CD8-positive, alpha-beta memory T cell (primary cell): ENCODE measurements around the gene CTSL. TPM values are rescaled to one million over a fixed set of nuclear protein-coding genes. Genes with fewer than 3 reads are reported as not detected.
A peak's percentile ranks its signal among the peaks of the same experiment; 100 is the strongest.

ENCODE experiments used
- CTCF ChIA-PET: fragments of 350-600 bp; sonication (Branson Sonifier 250); formaldehyde crosslinking; loops from one replicate; lab custom pipeline; 2021; ENCODE audit warnings: antibody characterized with exemption; lab: Charles Lee
- POLR2A ChIA-PET: fragments of 350-600 bp; sonication (Branson Sonifier 250); formaldehyde crosslinking; loops from one replicate; lab custom pipeline; 2021; ENCODE audit warnings: antibody characterized with exemption; lab: Charles Lee
- DNase-seq, 5 donors: peaks; one replicate each; pipeline versions ENCODE4 v3.0.0 to v3.0.0-alpha.2; 2020 to 2022; ENCODE audit warnings: mixed read lengths in 1 of 5
- H3K27ac ChIP-seq: one replicate; pipeline ENCODE4 v1.7.0; 2013; ENCODE audit warnings: low read depth, mild to moderate bottlenecking, low read length, moderate library complexity
- H3K27me3 ChIP-seq: 2 replicates; pipeline ENCODE4 v1.7.0; 2013; ENCODE audit warnings: low read length, mild to moderate bottlenecking; ENCODE audit not compliant: insufficient read depth, poor library complexity, severe bottlenecking
- H3K36me3 ChIP-seq: 2 replicates; pipeline ENCODE4 v1.7.0; 2013; ENCODE audit warnings: mild to moderate bottlenecking, low read length, moderate library complexity; ENCODE audit not compliant: insufficient read depth
- H3K4me1 ChIP-seq: 2 replicates; pipeline ENCODE4 v1.7.0; 2013; ENCODE audit warnings: mild to moderate bottlenecking, low read length, moderate library complexity; ENCODE audit not compliant: insufficient read depth
- H3K4me3 ChIP-seq: 2 replicates; pipeline ENCODE4 v1.7.0; 2013; ENCODE audit warnings: mild to moderate bottlenecking, low read length
- H3K9me3 ChIP-seq: 2 replicates; pipeline ENCODE4 v1.7.0; 2013; ENCODE audit warnings: mild to moderate bottlenecking, low read length
- H3K27ac Mint-ChIP-seq, 8 donors: one replicate each; pipeline ENCODE4 v1.8.0; 2020 to 2021; ENCODE audit warnings: mixed read lengths in 8 of 8, mild to moderate bottlenecking in 6 of 8, inconsistent platforms in 3 of 8, moderate library complexity in 3 of 8
- H3K27me3 Mint-ChIP-seq, 2 donors: one replicate each; pipeline ENCODE4 v1.8.0; 2020 to 2021; ENCODE audit warnings: mixed read lengths in 2 of 2, mild to moderate bottlenecking in 1 of 2, moderate library complexity in 1 of 2
- H3K36me3 Mint-ChIP-seq, 3 donors: one replicate each; pipeline ENCODE4 v1.8.0; 2020 to 2021; ENCODE audit warnings: mixed read lengths in 3 of 3, inconsistent platforms in 1 of 3, mild to moderate bottlenecking in 1 of 3
- H3K4me1 Mint-ChIP-seq, 3 donors: one replicate each; pipeline ENCODE4 v1.8.0; 2020 to 2021; ENCODE audit warnings: mixed read lengths in 3 of 3, inconsistent platforms in 1 of 3, mild to moderate bottlenecking in 1 of 3
- H3K4me3 Mint-ChIP-seq, 7 donors: one replicate each; pipeline ENCODE4 v1.8.0; 2020 to 2021; ENCODE audit warnings: mixed read lengths in 7 of 7, mild to moderate bottlenecking in 6 of 7, moderate library complexity in 4 of 7, inconsistent platforms in 2 of 7
- H3K9me3 Mint-ChIP-seq, 5 donors: one replicate each; pipeline ENCODE4 v1.8.0; 2020 to 2022; ENCODE audit warnings: mixed read lengths in 5 of 5, mild to moderate bottlenecking in 3 of 5, moderate library complexity in 2 of 5, inconsistent platforms in 1 of 5
- polyA plus RNA-seq: library from polyadenylated mRNA; unstranded; fragments of 300-500 nt; fragmentation: Illumina TruSeq; gene quantifications from one replicate; pipeline ENCODE4 v1.2.3, GENCODE V29; 2021
- total RNA-seq, 2 experiments: library from RNA; stranded (reverse); gene quantifications; one replicate each; pipeline ENCODE4 v1.2.3, GENCODE V29; 2021

CTSL gene
- total and polyA plus RNA-seq, 3 experiments from 2014 or later = 0.82 to 10.7 (median 8.8) TPM

- Histone ChIP-seq H3K36me3 (no peaks in the 10 kb centered on the region), H3K4me3 (no peak overlapping the region), H3K4me1 (peaks cover 3% of the 10 kb centered on the region), H3K9me3 (no peaks in the 10 kb centered on the region), H3K27ac (no peak overlapping the region), H3K27me3 (no peaks in the 10 kb centered on the region)
- no peaks in the 10 kb centered on the region for H3K27me3 Mint-ChIP-seq
- ChIA-PET POLR2A (no interaction called here), CTCF (interaction anchor here (0.7 kb wide), 1 partner anchor 11 kb away, joined by 3 read pairs; no protein-coding TSS in a partner anchor)
- no peak overlapping the region for H3K4me3 Mint-ChIP-seq
- peaks cover 6 to 9% (median 9%) of the 10 kb centered on the region in 3 donors for H3K4me1 Mint-ChIP-seq
- no peaks in the 10 kb centered on the region for H3K9me3 Mint-ChIP-seq
- peak overlapping the region in 1 of 8 donors; percentile 17 for H3K27ac Mint-ChIP-seq
- no peaks in the 10 kb centered on the region for H3K36me3 Mint-ChIP-seq
- no peak for DNase-seq
These were observed 41.9 kb upstream of the CTSL start for GRCh38 chr9:87683751-87684626.

- H3K4me1 ChIP-seq = peaks cover 3% of the 10 kb centered on the region
- no peak overlapping the region for H3K4me3 ChIP-seq
- Mint-ChIP-seq H3K36me3 (no peaks in the 10 kb centered on the region), H3K4me3 (no peak overlapping the region), H3K27ac (no peak overlapping the region), H3K4me1 (peaks cover 6 to 9% (median 9%) of the 10 kb centered on the region in 3 donors), H3K9me3 (no peaks in the 10 kb centered on the region), H3K27me3 (no peaks in the 10 kb centered on the region)
- no peak for DNase-seq
- no peaks in the 10 kb centered on the region for H3K9me3 ChIP-seq
- CTCF ChIA-PET = interaction anchor here (0.7 kb wide), 1 partner anchor 11 kb away, joined by 3 read pairs; no protein-coding TSS in a partner anchor
- no peaks in the 10 kb centered on the region for H3K36me3 ChIP-seq
- POLR2A ChIA-PET = no interaction called here
- H3K27me3 ChIP-seq = no peaks in the 10 kb centered on the region
- no peak overlapping the region for H3K27ac ChIP-seq
These were observed 41.2 kb upstream of the CTSL start for GRCh38 chr9:87684627-87685219.

GRCh38 chr9:87685441-87685840, 40.5 kb upstream of the CTSL start:
- no peaks in the 10 kb centered on the region for H3K36me3 Mint-ChIP-seq
- Histone ChIP-seq H3K27ac (no peak overlapping the region), H3K27me3 (no peaks in the 10 kb centered on the region), H3K9me3 (no peaks in the 10 kb centered on the region), H3K36me3 (no peaks in the 10 kb centered on the region), H3K4me3 (no peak overlapping the region), H3K4me1 (peaks cover 3% of the 10 kb centered on the region)
- POLR2A ChIA-PET = no interaction called here
- H3K9me3 Mint-ChIP-seq = no peaks in the 10 kb centered on the region
- no peak overlapping the region for H3K27ac Mint-ChIP-seq
- H3K4me1 Mint-ChIP-seq = peaks cover 6 to 9% (median 9%) of the 10 kb centered on the region in 3 donors
- CTCF ChIA-PET = no interaction called here
- no peak for DNase-seq
- H3K27me3 Mint-ChIP-seq = no peaks in the 10 kb centered on the region
- H3K4me3 Mint-ChIP-seq = no peak overlapping the region

GRCh38 chr9:87685871-87686519, 39.9 kb upstream of the CTSL start:
- Mint-ChIP-seq H3K36me3 (no peaks in the 10 kb centered on the region), H3K9me3 (no peaks in the 10 kb centered on the region), H3K4me3 (no peak overlapping the region), H3K4me1 (peaks cover 6 to 9% (median 9%) of the 10 kb centered on the region in 3 donors), H3K27me3 (no peaks in the 10 kb centered on the region), H3K27ac (no peak overlapping the region)
- Histone ChIP-seq H3K4me1 (peaks cover 3% of the 10 kb centered on the region), H3K36me3 (no peaks in the 10 kb centered on the region), H3K27me3 (no peaks in the 10 kb centered on the region), H3K9me3 (no peaks in the 10 kb centered on the region), H3K27ac (no peak overlapping the region), H3K4me3 (no peak overlapping the region)
- ChIA-PET CTCF (no interaction called here), POLR2A (no interaction called here)
- no peak for DNase-seq

- H3K27me3 Mint-ChIP-seq = no peaks in the 10 kb centered on the region
- POLR2A ChIA-PET = no interaction called here
These were observed 39.3 kb upstream of the CTSL start for GRCh38 chr9:87686520-87687090.

GRCh38 chr9:87687207-87687606, 38.7 kb upstream of the CTSL start:
- H3K4me1 ChIP-seq = peaks cover 3% of the 10 kb centered on the region
- no peaks in the 10 kb centered on the region for H3K9me3 ChIP-seq
- no peak overlapping the region for H3K27ac Mint-ChIP-seq
- no peak overlapping the region for H3K4me3 Mint-ChIP-seq
- H3K27ac ChIP-seq = no peak overlapping the region
- DNase-seq = no peak
- H3K9me3 Mint-ChIP-seq = peaks cover 0 to 2% (median 0%) of the 10 kb centered on the region in 5 donors
- H3K4me3 ChIP-seq = no peak overlapping the region
- H3K27me3 Mint-ChIP-seq = no peaks in the 10 kb centered on the region
- peaks cover 6 to 9% (median 9%) of the 10 kb centered on the region in 3 donors for H3K4me1 Mint-ChIP-seq
- no peaks in the 10 kb centered on the region for H3K36me3 ChIP-seq
- H3K27me3 ChIP-seq = no peaks in the 10 kb centered on the region
- ChIA-PET CTCF (no interaction called here), POLR2A (no interaction called here)
- no peaks in the 10 kb centered on the region for H3K36me3 Mint-ChIP-seq

More at GRCh38 chr9:87686520-87687090, 39.3 kb upstream of the CTSL start:
- Histone ChIP-seq H3K36me3 (no peaks in the 10 kb centered on the region), H3K27me3 (no peaks in the 10 kb centered on the region), H3K4me1 (peaks cover 3% of the 10 kb centered on the region), H3K4me3 (no peak overlapping the region), H3K27ac (no peak overlapping the region), H3K9me3 (no peaks in the 10 kb centered on the region)
- CTCF ChIA-PET = no interaction called here
- no peak for DNase-seq
- Mint-ChIP-seq H3K27ac (no peak overlapping the region), H3K9me3 (no peaks in the 10 kb centered on the region), H3K4me3 (no peak overlapping the region), H3K36me3 (no peaks in the 10 kb centered on the region), H3K4me1 (peaks cover 6 to 9% (median 9%) of the 10 kb centered on the region in 3 donors)

GRCh38 chr9:87694236-87694755, 31.6 kb upstream of the CTSL start:
- H3K27me3 ChIP-seq = no peaks in the 10 kb centered on the region
- ChIA-PET POLR2A (no interaction called here), CTCF (no interaction called here)
- no peak overlapping the region for H3K4me3 ChIP-seq
- Mint-ChIP-seq H3K4me3 (no peak overlapping the region), H3K27ac (no peak overlapping the region), H3K27me3 (peaks cover 0 to 3% of the 10 kb centered on the region in 2 donors), H3K36me3 (no peaks in the 10 kb centered on the region), H3K4me1 (no peaks in the 10 kb centered on the region), H3K9me3 (peaks cover 5 to 17% (median 9%) of the 10 kb centered on the region in 5 donors)
- no peaks in the 10 kb centered on the region for H3K36me3 ChIP-seq
- H3K4me1 ChIP-seq = no peaks in the 10 kb centered on the region
- H3K27ac ChIP-seq = no peak overlapping the region
- DNase-seq = no peak
- peaks cover 6% of the 10 kb centered on the region for H3K9me3 ChIP-seq
